Stimulated activated CD4-positive, alpha-beta T cell treated with anti-CD3 and anti-CD28 coated beads, Interleukin-2, amount 100 ng/mL, for 24 hours (primary cell): ENCODE results near the gene FAM237A.

Experiments
- DNase-seq, 2 donors: peaks; one replicate each; pipeline ENCODE4 v3.0.0-alpha.2; 2020

The FAM237A gene

GRCh38 chr2:206642075-206643025 is at the start of gene FAM237A:
FAM237A (plus strand) TSS chr2:206642487; CDS start chr2:206644237, 1,750 bp downstream.
- DNase-seq, result peak in 1 of 2 donors; percentile 14

GRCh38 chr2:206597717-206598218 is 44.5 kb upstream of the FAM237A start:
- DNase-seq, result no peak

GRCh38 chr2:206603243-206603642 is 39.0 kb upstream of the FAM237A start:
- no peak for DNase-seq

GRCh38 chr2:206610451-206610850 is 31.8 kb upstream of the FAM237A start:
- no peak for DNase-seq

GRCh38 chr2:206611191-206611590 is 31.1 kb upstream of the FAM237A start:
- DNase-seq, result no peak

GRCh38 chr2:206611736-206612135 is 30.6 kb upstream of the FAM237A start:
- no peak for DNase-seq

- no peak for DNase-seq
Observed at GRCh38 chr2:206614811-206615210, 27.5 kb upstream of the FAM237A start.

- DNase-seq, result no peak
Observed at GRCh38 chr2:206615417-206616089, 26.7 kb upstream of the FAM237A start.

- no peak for DNase-seq
Observed at GRCh38 chr2:206616151-206616550, 26.1 kb upstream of the FAM237A start.

GRCh38 chr2:206619011-206619410 is 23.3 kb upstream of the FAM237A start:
- DNase-seq, result no peak

- DNase-seq, result no peak
Observed at GRCh38 chr2:206626108-206626507, 16.2 kb upstream of the FAM237A start.

GRCh38 chr2:206627632-206628031 is 14.7 kb upstream of the FAM237A start:
- DNase-seq, result no peak

- no peak for DNase-seq
Observed at GRCh38 chr2:206631340-206631739, 10.9 kb upstream of the FAM237A start.

GRCh38 chr2:206635015-206635414 is 7.3 kb upstream of the FAM237A start:
- DNase-seq, result no peak

- no peak for DNase-seq
Observed at GRCh38 chr2:206639636-206640035, 2.7 kb upstream of the FAM237A start.

- no peak for DNase-seq
Observed at GRCh38 chr2:206641226-206641625, 1.1 kb upstream of the FAM237A start.

GRCh38 chr2:206647985-206648384 is 5.7 kb downstream of the FAM237A start:
- no peak for DNase-seq

- no peak for DNase-seq
Observed at GRCh38 chr2:206657087-206657486, 14.8 kb downstream of the FAM237A start.

- DNase-seq, result no peak
Observed at GRCh38 chr2:206665251-206665650, 23.0 kb downstream of the FAM237A start.

- no peak for DNase-seq
Observed at GRCh38 chr2:206670531-206671319, 28.4 kb downstream of the FAM237A start.

GRCh38 chr2:206683546-206683945 is 41.3 kb downstream of the FAM237A start:
- DNase-seq, result no peak

- no peak for DNase-seq
Observed at GRCh38 chr2:206688453-206688852, 46.2 kb downstream of the FAM237A start.

- DNase-seq, result no peak
Observed at GRCh38 chr2:206688990-206689389, 46.7 kb downstream of the FAM237A start.
